Measurements from ENCODE around the gene DUS4L.

DUS4L gene

GRCh38 chr7:107614425-107614824 lies 50.7 kb downstream of the DUS4L start:
- no peak overlapping the region for H2AFZ ChIP-seq (ENCODE audit: low read depth, low read length)
- no peak for TF ChIP-seq EZH2phosphoT487 (IDR thresholded peaks at IDR 0.05; ENCODE audit: low read depth)
- TF ChIP-seq CTCF (IDR thresholded peaks at IDR 0.05; ENCODE audit: low read depth, low read length) = no peak
- no peaks in the 10 kb centered on the region for H3K79me2 ChIP-seq (ENCODE audit: low read length)
- peaks cover 17% of the 10 kb centered on the region for H3K4me1 ChIP-seq (ENCODE audit: low read length)
- no peaks in the 10 kb centered on the region for H4K20me1 ChIP-seq (ENCODE audit: insufficient read depth, low read length)
- H3K9me3 ChIP-seq (ENCODE audit: insufficient read depth, low read length) = no peaks in the 10 kb centered on the region
- no peak overlapping the region for H3K4me2 ChIP-seq (ENCODE audit: low read length)
- no peaks in the 10 kb centered on the region for H3K36me3 ChIP-seq (replicated peaks; ENCODE audit: low read depth, low read length)
- no peak overlapping the region for H3K27ac ChIP-seq (ENCODE audit: low read length)
- H3K27me3 ChIP-seq (ENCODE audit: low read depth, low read length) = no peaks in the 10 kb centered on the region
- no peak overlapping the region for H3K9ac ChIP-seq (ENCODE audit: low read length)
- no peak overlapping the region for H3K4me3 ChIP-seq (ENCODE audit: low read length)

GRCh38 chr7:107615910-107616680 lies 52.3 kb downstream of the DUS4L start:
- H3K27ac ChIP-seq (ENCODE audit: low read length) = no peak overlapping the region

GRCh38 chr7:107622429-107622828 lies 58.7 kb downstream of the DUS4L start:
- peaks cover 16% of the 10 kb centered on the region for H3K4me1 ChIP-seq (ENCODE audit: low read length)
- no peaks in the 10 kb centered on the region for H3K27me3 ChIP-seq (ENCODE audit: low read depth, low read length)
- no peak overlapping the region for H3K4me3 ChIP-seq (ENCODE audit: low read length)
- no peak overlapping the region for H2AFZ ChIP-seq (ENCODE audit: low read depth, low read length)
- no peak overlapping the region for H3K9ac ChIP-seq (ENCODE audit: low read length)
- H3K9me3 ChIP-seq (ENCODE audit: insufficient read depth, low read length) = no peaks in the 10 kb centered on the region
- H3K36me3 ChIP-seq (replicated peaks; ENCODE audit: low read depth, low read length) = no peaks in the 10 kb centered on the region
- TF ChIP-seq EZH2phosphoT487 (IDR thresholded peaks at IDR 0.05; ENCODE audit: low read depth) (no peak), CTCF (IDR thresholded peaks at IDR 0.05; ENCODE audit: low read depth, low read length) (no peak)
- no peak overlapping the region for H3K4me2 ChIP-seq (ENCODE audit: low read length)
- H3K27ac ChIP-seq (ENCODE audit: low read length) = no peak overlapping the region
- no peaks in the 10 kb centered on the region for H3K79me2 ChIP-seq (ENCODE audit: low read length)
- H4K20me1 ChIP-seq (ENCODE audit: insufficient read depth, low read length) = no peaks in the 10 kb centered on the region

More at GRCh38 chr7:107615910-107616680, 52.3 kb downstream of the DUS4L start:
- Histone ChIP-seq H3K4me2 (ENCODE audit: low read length) (no peak overlapping the region), H3K4me1 (ENCODE audit: low read length) (peaks cover 17% of the 10 kb centered on the region), H3K79me2 (ENCODE audit: low read length) (no peaks in the 10 kb centered on the region), H3K27me3 (ENCODE audit: low read depth, low read length) (no peaks in the 10 kb centered on the region), H3K9me3 (ENCODE audit: insufficient read depth, low read length) (no peaks in the 10 kb centered on the region), H3K4me3 (ENCODE audit: low read length) (no peak overlapping the region), H4K20me1 (ENCODE audit: insufficient read depth, low read length) (no peaks in the 10 kb centered on the region), H3K9ac (ENCODE audit: low read length) (no peak overlapping the region), H3K36me3 (replicated peaks; ENCODE audit: low read depth, low read length) (no peaks in the 10 kb centered on the region), H2AFZ (ENCODE audit: low read depth, low read length) (no peak overlapping the region)
- TF ChIP-seq EZH2phosphoT487 (IDR thresholded peaks at IDR 0.05; ENCODE audit: low read depth) = no peak
- TF ChIP-seq CTCF (IDR thresholded peaks at IDR 0.05; ENCODE audit: low read depth, low read length) = no peak

- H3K4me3 ChIP-seq (ENCODE audit: low read length) = no peak overlapping the region
- peaks cover 12% of the 10 kb centered on the region for H3K4me1 ChIP-seq (ENCODE audit: low read length)
- TF ChIP-seq EZH2phosphoT487 (IDR thresholded peaks at IDR 0.05; ENCODE audit: low read depth) = no peak
- TF ChIP-seq CTCF (IDR thresholded peaks at IDR 0.05; ENCODE audit: low read depth, low read length) = no peak
- no peaks in the 10 kb centered on the region for H4K20me1 ChIP-seq (ENCODE audit: insufficient read depth, low read length)
- no peak overlapping the region for H2AFZ ChIP-seq (ENCODE audit: low read depth, low read length)
- no peaks in the 10 kb centered on the region for H3K27me3 ChIP-seq (ENCODE audit: low read depth, low read length)
- no peaks in the 10 kb centered on the region for H3K36me3 ChIP-seq (replicated peaks; ENCODE audit: low read depth, low read length)
- no peak overlapping the region for H3K9ac ChIP-seq (ENCODE audit: low read length)
- no peaks in the 10 kb centered on the region for H3K9me3 ChIP-seq (ENCODE audit: insufficient read depth, low read length)
- H3K27ac ChIP-seq (ENCODE audit: low read length) = no peak overlapping the region
- H3K79me2 ChIP-seq (ENCODE audit: low read length) = no peaks in the 10 kb centered on the region
- H3K4me2 ChIP-seq (ENCODE audit: low read length) = no peak overlapping the region
Measured at GRCh38 chr7:107622894-107623293, 59.1 kb downstream of the DUS4L start.
